Hepatocyte (in vitro differentiated cells): Measurements from ENCODE around the gene PDGFD.

Experiments
- CTCF ChIP-seq: fragments of 200-600 bp; sonication (generic); IDR thresholded peaks from 2 replicates; pipeline ENCODE4 v1.5.1; 2016; ENCODE audit warnings: antibody characterized with exemption, mild to moderate bottlenecking; ENCODE audit not compliant: poor library complexity
- EZH2 ChIP-seq: fragments of 200-600 bp; sonication (generic); IDR thresholded peaks from 2 replicates; pipeline ENCODE4 v1.6.1; 2016; ENCODE audit warnings: antibody characterized with exemption, mild to moderate bottlenecking, borderline replicate concordance

GRCh38 chr11:103926990-103927389 is 237.0 kb downstream of the PDGFD start:
- no peak for TF ChIP-seq CTCF
- TF ChIP-seq EZH2, result no peak
